K562 (cell line): ENCODE measurements around the gene ZDHHC20.

Experiments
- CREB1 ChIP-seq, 2 experiments: sonication (generic) in 1 of 2; formaldehyde crosslinking in 1 of 2; IDR thresholded peaks; 2 replicates each; pipeline versions ENCODE4 v1.6.1 to v1.8.0; 2012 to 2022; ENCODE audit warnings: inconsistent platforms in 1 of 2, mild to moderate bottlenecking in 1 of 2, missing genetic modification reagents in 1 of 2, moderate library complexity in 1 of 2
- CTCF ChIP-seq, 3 experiments: IDR thresholded peaks in 2 of 3; conservative IDR thresholded peaks in 1 of 3; 2 replicates each; pipeline ENCODE4 v1.5.1; 2011 to 2012; ENCODE audit warnings: low read length in 3 of 3, mild to moderate bottlenecking in 3 of 3, control low read depth in 2 of 3, improper control_type of control experiment in 1 of 3, inconsistent platforms in 1 of 3, low read depth in 1 of 3, mixed read lengths in 1 of 3, moderate library complexity in 1 of 3; ENCODE audit not compliant: insufficient read depth in 2 of 3
- EP300 ChIP-seq: IDR thresholded peaks from 2 replicates; pipeline ENCODE4 v1.6.1; 2012; ENCODE audit warnings: low read length, improper control_type of control experiment
- POLR2AphosphoS2 ChIP-seq: IDR thresholded peaks from 2 replicates; pipeline ENCODE4 v1.6.1; 2012; ENCODE audit warnings: low read length, improper control_type of control experiment
- POLR2AphosphoS5 ChIP-seq: IDR thresholded peaks from 2 replicates; pipeline ENCODE4 v1.6.1; 2011; ENCODE audit warnings: mild to moderate bottlenecking, low read depth, low read length, moderate library complexity; ENCODE audit not compliant: control insufficient read depth, insufficient read depth
- TAF1 ChIP-seq: IDR thresholded peaks from 2 replicates; pipeline ENCODE4 v1.6.1; 2011; ENCODE audit warnings: mild to moderate bottlenecking, low read length, moderate library complexity; ENCODE audit not compliant: insufficient read depth, control insufficient read depth, severe bottlenecking; ENCODE audit errors: extremely low read depth
- TBP ChIP-seq: optimal IDR thresholded peaks from 2 replicates; pipeline ENCODE3; 2011; ENCODE audit warnings: low read depth, low read length, improper control_type of control experiment
- YY1 ChIP-seq, 3 experiments: IDR thresholded peaks; 2 replicates each; pipeline ENCODE4 v1.6.1; 2011; ENCODE audit warnings: low read length in 2 of 3, mild to moderate bottlenecking in 2 of 3, moderate library complexity in 2 of 3, borderline replicate concordance in 1 of 3, control low read depth in 1 of 3, low read depth in 1 of 3; ENCODE audit not compliant: insufficient read depth in 3 of 3, insufficient replicate concordance in 2 of 3, control insufficient read depth in 1 of 3, insufficient read length in 1 of 3; ENCODE audit errors: extremely low read depth in 1 of 3

GRCh38 chr13:21458813-21459701 is at the start of gene ZDHHC20:
- TF ChIP-seq TAF1 (peak; percentile 49), POLR2AphosphoS5 (0 out of 2 replicates have a peak, but pooled peaks have one; percentile 27), TBP (no peak), CTCF (IDR thresholded peaks at IDR 0.05 in 2 of 3, conservative IDR thresholded peaks at IDR 0.05 in 1 of 3; ENCODE audit: insufficient read depth in 2 of 3, low read depth in 1 of 3, low read length in 3 of 3) (no peak), POLR2AphosphoS2 (no peak), CREB1 (IDR thresholded peaks at IDR 0.05) (no peak; the same call in 1 of the 2 replicates), CREB1 (CRISPR knock-in tag; IDR thresholded peaks at IDR 0.05) (0 out of 2 replicates have a peak, but pooled peaks have one; percentile 18), YY1 (IDR thresholded peaks at IDR 0.05; ENCODE audit: borderline replicate concordance in 1 of 3, control insufficient read depth in 1 of 3, extremely low read depth in 1 of 3, insufficient read depth in 3 of 3, insufficient read length in 1 of 3, insufficient replicate concordance in 2 of 3, low read depth in 1 of 3, low read length in 2 of 3) (peak in 2 of 3 experiments; percentile 26 to 64), EP300 (no peak)
